Neural cell (in vitro differentiated cells): ENCODE measurements around the gene MLLT11.

Experiments used
- CTCF ChIP-seq: fragments of 450-650 bp; IDR thresholded peaks from 2 replicates; pipeline ENCODE4 v1.5.1; 2014; ENCODE audit warnings: antibody characterized with exemption, mild to moderate bottlenecking, moderate library complexity; ENCODE audit not compliant: poor library complexity, severe bottlenecking
- EP300 ChIP-seq: fragments of 450-650 bp; conservative IDR thresholded peaks from 2 replicates; pipeline ENCODE4 v1.6.1; 2014; ENCODE audit warnings: antibody characterized with exemption, mild to moderate bottlenecking, moderate library complexity; ENCODE audit not compliant: poor library complexity, severe bottlenecking
- POLR2AphosphoS5 ChIP-seq: IDR thresholded peaks from 2 replicates; pipeline ENCODE4 v1.6.1; 2012

GRCh38 chr1:151011154-151011850 is 48.9 kb upstream of the MLLT11 start:
- TF ChIP-seq EP300: no peak
- no peak for TF ChIP-seq CTCF
- no peak for TF ChIP-seq POLR2AphosphoS5
